ENCODE measurements around the gene NDUFB7. TPM values are rescaled to one million over a fixed set of nuclear protein-coding genes. Genes with fewer than 3 reads are reported as not detected.
A peak's percentile ranks its signal among the peaks of the same experiment; 100 is the strongest.

NDUFB7 gene
- total RNA-seq, 4 donors from 2014 or later: 208 to 584 (median 422) TPM

DNA sequence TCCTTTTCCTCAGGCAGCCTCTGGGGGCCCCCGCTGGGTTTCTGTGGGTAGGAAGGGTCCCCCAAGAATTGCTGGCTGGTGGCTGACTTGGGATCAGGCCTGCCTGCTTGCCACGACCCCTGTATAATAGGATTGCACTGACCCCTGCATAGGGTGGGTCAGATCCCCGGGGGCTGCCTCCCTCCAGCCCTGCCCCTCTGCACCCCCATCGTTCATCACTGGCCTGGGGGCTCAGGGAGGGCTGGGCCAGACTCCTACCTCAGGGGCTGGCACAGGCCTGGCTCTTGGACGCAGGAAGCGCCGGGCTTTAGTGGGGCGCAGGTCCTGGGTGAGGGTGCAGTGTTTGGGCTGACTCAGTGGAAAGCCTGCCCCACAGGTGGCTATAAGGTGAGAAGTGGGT, 10.6 kb downstream of the NDUFB7 start:
- intact Hi-C loops (cut with DNase I): no loop called here
- DNase-seq: no peak
- WGBS, 2 donors: 79 to 83% methylated on average over 5 to 7 of the region's 8 CpGs
- H3K27me3 ChIP-seq: no peaks in the 10 kb centered on the region
- H3K4me1 ChIP-seq: peaks cover 28 to 33% of the 10 kb centered on the region in 2 donors
- H3K27ac ChIP-seq: peak overlapping the region in 1 of 3 donors; percentile 77
- H3K4me3 ChIP-seq (replicated peaks in 1 of 3): no peak overlapping the region
- no peak for TF ChIP-seq POLR2A (IDR thresholded peaks at IDR 0.05)
- TF ChIP-seq, protein P1, sequence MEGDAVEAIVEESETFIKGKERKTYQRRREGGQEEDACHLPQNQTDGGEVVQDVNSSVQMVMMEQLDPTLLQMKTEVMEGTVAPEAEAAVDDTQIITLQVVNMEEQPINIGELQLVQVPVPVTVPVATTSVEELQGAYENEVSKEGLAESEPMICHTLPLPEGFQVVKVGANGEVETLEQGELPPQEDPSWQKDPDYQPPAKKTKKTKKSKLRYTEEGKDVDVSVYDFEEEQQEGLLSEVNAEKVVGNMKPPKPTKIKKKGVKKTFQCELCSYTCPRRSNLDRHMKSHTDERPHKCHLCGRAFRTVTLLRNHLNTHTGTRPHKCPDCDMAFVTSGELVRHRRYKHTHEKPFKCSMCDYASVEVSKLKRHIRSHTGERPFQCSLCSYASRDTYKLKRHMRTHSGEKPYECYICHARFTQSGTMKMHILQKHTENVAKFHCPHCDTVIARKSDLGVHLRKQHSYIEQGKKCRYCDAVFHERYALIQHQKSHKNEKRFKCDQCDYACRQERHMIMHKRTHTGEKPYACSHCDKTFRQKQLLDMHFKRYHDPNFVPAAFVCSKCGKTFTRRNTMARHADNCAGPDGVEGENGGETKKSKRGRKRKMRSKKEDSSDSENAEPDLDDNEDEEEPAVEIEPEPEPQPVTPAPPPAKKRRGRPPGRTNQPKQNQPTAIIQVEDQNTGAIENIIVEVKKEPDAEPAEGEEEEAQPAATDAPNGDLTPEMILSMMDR (IDR thresholded peaks at IDR 0.05): no peak
- no peaks in the 10 kb centered on the region for H3K9me3 ChIP-seq
- peaks cover 8 to 13% of the 10 kb centered on the region in 2 donors for H3K36me3 ChIP-seq

GRCh38 chr19:14560776-14561108, 11.1 kb downstream of the NDUFB7 start:
- DNase-seq: no peak
- Histone ChIP-seq H3K27ac (peak overlapping the region in 1 of 3 donors; percentile 77), H3K4me3 (replicated peaks in 1 of 3) (no peak overlapping the region), H3K4me1 (peaks cover 33 to 35% of the 10 kb centered on the region in 2 donors), H3K36me3 (peaks cover 8 to 9% of the 10 kb centered on the region in 2 donors), H3K27me3 (no peaks in the 10 kb centered on the region), H3K9me3 (no peaks in the 10 kb centered on the region)
- intact Hi-C loops (cut with DNase I): no loop called here
- WGBS, 2 donors: 74 to 87% methylated on average over 4 to 6 of the region's 6 CpGs
- TF ChIP-seq POLR2A (IDR thresholded peaks at IDR 0.05): no peak
- TF ChIP-seq, protein P1 (IDR thresholded peaks at IDR 0.05): no peak

DNA sequence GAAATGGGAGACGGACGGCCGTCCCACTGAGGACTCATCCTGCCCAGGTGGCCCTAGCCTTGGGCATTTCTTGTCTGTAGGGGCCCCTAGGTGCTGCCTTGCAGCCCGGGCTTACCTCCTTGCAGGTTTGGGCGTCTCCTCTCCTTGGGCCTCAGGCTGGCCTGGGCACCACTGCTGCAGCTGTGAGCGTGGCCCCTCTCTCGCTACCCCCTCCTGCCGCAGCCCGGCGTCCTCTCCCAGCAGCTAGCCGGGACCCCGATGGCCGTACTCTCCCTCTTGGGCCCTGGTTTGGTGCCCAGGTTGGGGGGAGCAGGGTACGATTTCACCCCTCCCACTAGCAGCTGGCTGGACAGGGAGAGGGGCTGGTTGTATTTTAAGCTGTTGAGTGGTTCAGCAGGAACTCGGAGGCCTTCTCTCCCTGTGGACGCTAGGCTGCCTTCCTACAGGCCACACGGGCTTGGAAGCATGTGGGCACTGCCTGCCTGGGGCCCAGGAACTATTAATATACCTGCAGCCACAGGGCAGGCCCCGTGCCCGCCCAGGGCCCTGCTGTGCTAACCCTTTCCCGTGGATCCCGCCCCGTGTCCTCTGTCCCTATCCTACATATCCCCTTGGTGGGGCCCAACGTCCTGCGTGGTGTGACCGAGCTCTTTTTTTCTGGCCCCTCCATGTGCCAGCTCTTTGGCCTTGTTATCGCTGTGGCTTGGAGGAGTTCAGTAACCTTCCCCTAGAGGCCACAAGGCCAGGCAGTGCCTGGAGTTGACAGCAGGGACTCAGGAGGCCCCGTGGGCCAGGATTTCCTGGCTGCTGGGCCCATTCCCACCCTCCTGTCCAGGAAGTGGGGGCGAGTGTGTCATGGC, 11.7 kb downstream of the NDUFB7 start:
- H3K27me3 ChIP-seq: no peaks in the 10 kb centered on the region
- 81 to 82% methylated on average over 16 to 25 of the region's 28 CpGs for WGBS, 2 donors
- peaks cover 4% of the 10 kb centered on the region in 2 donors for H3K36me3 ChIP-seq
- TF ChIP-seq, protein P1 (IDR thresholded peaks at IDR 0.05): no peak
- no peak for TF ChIP-seq POLR2A (IDR thresholded peaks at IDR 0.05)
- no peak for DNase-seq
- intact Hi-C loops (cut with DNase I): loop anchor here (10.0 kb wide), 1 partner anchor 55 kb away; no protein-coding TSS in a partner anchor
- no peaks in the 10 kb centered on the region for H3K9me3 ChIP-seq
- peaks cover 33 to 35% of the 10 kb centered on the region in 2 donors for H3K4me1 ChIP-seq
- peak overlapping the region in 1 of 3 donors; percentile 77 for H3K27ac ChIP-seq
- H3K4me3 ChIP-seq (replicated peaks in 1 of 3): no peak overlapping the region

DNA sequence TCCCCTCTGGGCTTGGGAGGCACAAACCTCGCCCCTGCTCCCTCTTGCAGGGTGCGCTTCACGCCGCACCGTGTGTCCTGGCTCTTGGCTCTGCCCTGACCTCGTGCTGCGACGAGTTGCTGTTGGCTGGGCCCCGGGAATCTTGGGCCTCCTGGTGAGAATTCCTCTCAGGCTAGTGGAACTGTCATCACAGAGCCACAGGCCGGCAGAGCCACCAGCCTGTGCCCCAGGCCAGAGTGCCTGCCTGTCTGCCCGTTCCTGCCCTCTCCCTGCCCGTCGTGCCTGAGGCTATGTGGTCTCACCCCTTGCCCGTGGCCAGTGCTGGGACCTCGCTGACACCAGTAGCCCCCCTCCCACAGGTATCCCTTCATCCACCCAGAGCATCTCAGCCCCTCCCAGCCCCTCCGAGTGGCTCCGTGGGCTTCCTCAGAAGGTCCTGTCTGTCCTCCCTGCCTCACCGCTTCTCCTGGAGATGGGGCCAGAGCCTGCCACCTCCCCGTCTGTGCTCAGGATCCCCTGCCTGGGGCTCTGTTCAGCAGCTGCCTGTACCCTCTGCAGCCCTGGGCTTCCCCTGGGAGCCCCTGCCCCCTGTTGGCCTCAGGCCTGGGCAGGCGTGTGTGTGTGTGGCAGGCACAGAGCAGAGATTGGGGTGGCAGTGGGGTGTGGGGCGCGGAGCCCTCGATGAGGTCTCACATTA, 13.3 kb downstream of the NDUFB7 start:
- intact Hi-C loops (cut with DNase I): loop anchor here (10.0 kb wide), 1 partner anchor 54 kb away; no protein-coding TSS in a partner anchor
- Histone ChIP-seq H3K4me1 (peaks cover 33 to 41% of the 10 kb centered on the region in 2 donors), H3K4me3 (replicated peaks in 1 of 3) (no peak overlapping the region), H3K27ac (peak overlapping the region; percentile 79 to 86 (median 86)), H3K9me3 (no peaks in the 10 kb centered on the region), H3K27me3 (no peaks in the 10 kb centered on the region), H3K36me3 (no peaks in the 10 kb centered on the region)
- WGBS, 2 donors: 49 to 72% methylated on average over 20 to 21 of the region's 23 CpGs
- DNase-seq: peak; percentile 90 to 91
- peak in 1 of 2 donors; percentile 52 for TF ChIP-seq POLR2A (IDR thresholded peaks at IDR 0.05)
- TF ChIP-seq, protein P1 (IDR thresholded peaks at IDR 0.05): no peak

Measured in thyroid gland (tissue), 4 donors.